HFFc6 (cell line): ENCODE measurements around the gene LMAN2L. TPM values are rescaled to one million over a fixed set of nuclear protein-coding genes. Genes with fewer than 3 reads are reported as not detected.

Source experiments
- DNase-seq: peaks from one replicate; pipeline ENCODE4 v3.0.0-alpha.2; 2018
- H3K27ac Mint-ChIP-seq: 2 replicates; pipeline ENCODE4 v1.8.0; 2020; ENCODE audit warnings: mild to moderate bottlenecking, mixed read lengths
- H3K27me3 Mint-ChIP-seq: 2 replicates; pipeline ENCODE4 v1.8.0; 2021; ENCODE audit warnings: mild to moderate bottlenecking, moderate library complexity, mixed read lengths; ENCODE audit not compliant: insufficient read depth
- H3K36me3 Mint-ChIP-seq: 2 replicates; pipeline ENCODE4 v1.8.0; 2021; ENCODE audit warnings: low read depth, mixed read lengths
- H3K4me1 Mint-ChIP-seq: 2 replicates; pipeline ENCODE4 v1.8.0; 2020; ENCODE audit warnings: low read depth, mixed read lengths
- H3K4me3 Mint-ChIP-seq: 2 replicates; pipeline ENCODE4 v1.8.0; 2020; ENCODE audit warnings: mild to moderate bottlenecking, moderate library complexity, mixed read lengths
- H3K9me3 Mint-ChIP-seq: 2 replicates; pipeline ENCODE4 v1.8.0; 2020; ENCODE audit warnings: mild to moderate bottlenecking, mixed read lengths
- total RNA-seq, 6 experiments: library from RNA; stranded (reverse); fragmentation: NEBNext Ultra II Directional; extraction: Animal tissue kit (Norgen Biotek cat#: 25700); gene quantifications; 2 replicates in 1 of 6; 3 replicates in 5 of 6; pipeline ENCODE4 v1.2.3, GENCODE V29; 2021
- TF ChIP-seq, protein P1 (sequence below): fragments of 200-600 bp; sonication (generic); IDR thresholded peaks from 2 replicates; pipeline ENCODE4 v1.5.0; 2021; ENCODE audit warnings: antibody characterized with exemption, mild to moderate bottlenecking

The LMAN2L gene
- total RNA-seq, 6 experiments from 2014 or later, result 24.3 to 27.7 (median 26.4) TPM

DNA sequence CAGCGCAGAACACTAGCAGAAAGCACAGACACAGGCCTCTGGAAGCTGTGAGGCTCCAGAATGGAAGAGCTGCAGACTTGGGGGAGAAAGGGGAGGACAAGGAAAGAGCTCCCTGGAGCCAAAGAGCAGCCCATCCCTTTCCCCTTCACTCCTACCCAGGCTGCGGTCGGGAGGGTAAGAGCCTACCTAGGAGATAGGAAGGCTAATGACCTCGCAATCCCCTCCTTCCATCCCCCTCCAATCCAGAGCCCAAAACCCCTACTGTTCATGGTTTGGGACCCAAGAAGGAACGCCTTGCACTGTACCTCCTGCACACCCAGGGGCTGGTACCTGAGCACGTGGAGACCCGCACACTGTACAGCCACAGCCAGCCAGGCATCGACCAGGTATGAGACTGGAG lies 39.8 kb downstream of the LMAN2L start:
- H3K36me3 Mint-ChIP-seq, result no peaks in the 10 kb centered on the region
- no peak overlapping the region for H3K27ac Mint-ChIP-seq

DNA sequence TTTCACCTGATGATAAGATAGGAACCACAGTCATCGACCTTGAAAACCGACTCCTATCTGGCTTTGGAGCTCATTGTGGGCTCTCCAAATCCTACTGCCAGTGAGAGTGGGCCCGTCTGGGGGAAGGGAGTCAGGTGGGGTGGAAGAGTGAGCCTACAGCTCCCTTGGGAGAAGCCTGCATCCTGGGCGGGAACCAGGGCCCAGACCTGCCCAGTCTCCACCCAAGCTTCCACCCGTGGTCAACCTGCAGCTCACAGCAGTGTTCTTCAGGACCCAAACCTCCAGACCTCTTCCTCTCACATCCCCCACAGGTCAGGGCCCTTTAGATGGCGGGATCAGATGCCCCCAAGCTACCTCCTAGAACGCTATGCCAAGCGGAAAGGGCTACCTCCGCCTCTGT lies 40.2 kb downstream of the LMAN2L start:
- no peak overlapping the region for H3K4me3 Mint-ChIP-seq
- no peaks in the 10 kb centered on the region for H3K9me3 Mint-ChIP-seq
- TF ChIP-seq, protein P1, sequence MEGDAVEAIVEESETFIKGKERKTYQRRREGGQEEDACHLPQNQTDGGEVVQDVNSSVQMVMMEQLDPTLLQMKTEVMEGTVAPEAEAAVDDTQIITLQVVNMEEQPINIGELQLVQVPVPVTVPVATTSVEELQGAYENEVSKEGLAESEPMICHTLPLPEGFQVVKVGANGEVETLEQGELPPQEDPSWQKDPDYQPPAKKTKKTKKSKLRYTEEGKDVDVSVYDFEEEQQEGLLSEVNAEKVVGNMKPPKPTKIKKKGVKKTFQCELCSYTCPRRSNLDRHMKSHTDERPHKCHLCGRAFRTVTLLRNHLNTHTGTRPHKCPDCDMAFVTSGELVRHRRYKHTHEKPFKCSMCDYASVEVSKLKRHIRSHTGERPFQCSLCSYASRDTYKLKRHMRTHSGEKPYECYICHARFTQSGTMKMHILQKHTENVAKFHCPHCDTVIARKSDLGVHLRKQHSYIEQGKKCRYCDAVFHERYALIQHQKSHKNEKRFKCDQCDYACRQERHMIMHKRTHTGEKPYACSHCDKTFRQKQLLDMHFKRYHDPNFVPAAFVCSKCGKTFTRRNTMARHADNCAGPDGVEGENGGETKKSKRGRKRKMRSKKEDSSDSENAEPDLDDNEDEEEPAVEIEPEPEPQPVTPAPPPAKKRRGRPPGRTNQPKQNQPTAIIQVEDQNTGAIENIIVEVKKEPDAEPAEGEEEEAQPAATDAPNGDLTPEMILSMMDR, result no peak
- H3K27me3 Mint-ChIP-seq, result peaks cover 7% of the 10 kb centered on the region
- H3K27ac Mint-ChIP-seq, result no peak overlapping the region
- no peaks in the 10 kb centered on the region for H3K4me1 Mint-ChIP-seq
- H3K36me3 Mint-ChIP-seq, result no peaks in the 10 kb centered on the region
- DNase-seq, result no peak

More for the DNA sequence above, 39.8 kb downstream of the LMAN2L start:
- Mint-ChIP-seq H3K27me3 (peaks cover 7% of the 10 kb centered on the region), H3K4me1 (no peaks in the 10 kb centered on the region), H3K4me3 (no peak overlapping the region), H3K9me3 (no peaks in the 10 kb centered on the region)
- TF ChIP-seq, protein P1, result no peak
- no peak for DNase-seq

DNA sequence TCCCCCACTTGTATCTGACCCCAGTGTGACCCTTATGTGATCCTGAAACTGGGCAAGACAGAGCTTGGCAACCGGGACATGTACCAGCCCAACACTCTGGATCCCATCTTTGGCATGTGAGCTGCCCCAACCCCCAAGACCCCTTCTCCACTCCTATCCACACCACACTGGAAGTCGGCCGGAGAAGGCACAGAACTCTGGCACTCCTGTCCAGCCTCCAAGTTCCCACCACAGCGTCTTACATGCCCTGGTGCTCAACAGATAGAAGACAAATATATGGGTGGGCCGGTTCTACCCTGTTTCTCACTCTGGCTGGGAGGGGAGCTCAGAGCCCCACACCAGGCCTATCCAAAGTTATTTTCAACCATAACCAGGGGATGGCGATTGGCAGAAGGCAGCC lies 40.8 kb downstream of the LMAN2L start:
- Mint-ChIP-seq H3K27me3 (peaks cover 7% of the 10 kb centered on the region), H3K36me3 (no peaks in the 10 kb centered on the region), H3K9me3 (no peaks in the 10 kb centered on the region), H3K27ac (no peak overlapping the region), H3K4me1 (no peaks in the 10 kb centered on the region), H3K4me3 (no peak overlapping the region)
- TF ChIP-seq, protein P1, result no peak
- DNase-seq, result no peak

DNA sequence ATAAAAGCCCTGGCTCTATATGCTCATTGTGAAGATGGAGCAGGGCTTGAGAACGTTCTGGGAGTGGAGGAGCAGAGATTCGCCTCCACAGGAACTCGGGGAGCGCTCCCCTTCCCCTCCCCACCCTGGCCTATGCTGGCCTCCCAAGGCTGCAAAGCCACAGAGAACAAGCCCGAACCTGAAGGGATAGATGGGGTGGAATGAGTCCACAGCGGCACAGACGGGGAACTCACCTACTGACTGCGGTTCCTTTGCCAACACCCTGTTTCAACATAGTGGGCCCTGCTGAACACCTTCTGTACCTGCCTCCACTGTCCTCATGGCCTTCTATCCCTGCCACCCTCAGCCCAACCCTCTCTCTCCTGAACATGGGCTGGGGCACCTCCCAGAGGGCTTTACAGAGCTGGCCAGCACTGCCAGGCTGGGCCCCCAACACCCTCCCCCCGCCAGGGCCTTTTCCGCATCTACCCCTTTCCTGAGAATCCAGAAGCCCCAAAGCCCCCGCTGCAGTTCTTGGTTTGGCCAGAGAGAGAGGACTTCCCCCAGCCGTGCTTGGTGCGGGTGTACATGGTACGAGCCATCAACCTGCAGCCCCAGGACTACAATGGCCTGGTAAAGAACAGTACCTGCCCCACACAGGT lies 41.5 kb downstream of the LMAN2L start:
- no peak overlapping the region for H3K27ac Mint-ChIP-seq
- TF ChIP-seq, protein P1, result no peak

DNA sequence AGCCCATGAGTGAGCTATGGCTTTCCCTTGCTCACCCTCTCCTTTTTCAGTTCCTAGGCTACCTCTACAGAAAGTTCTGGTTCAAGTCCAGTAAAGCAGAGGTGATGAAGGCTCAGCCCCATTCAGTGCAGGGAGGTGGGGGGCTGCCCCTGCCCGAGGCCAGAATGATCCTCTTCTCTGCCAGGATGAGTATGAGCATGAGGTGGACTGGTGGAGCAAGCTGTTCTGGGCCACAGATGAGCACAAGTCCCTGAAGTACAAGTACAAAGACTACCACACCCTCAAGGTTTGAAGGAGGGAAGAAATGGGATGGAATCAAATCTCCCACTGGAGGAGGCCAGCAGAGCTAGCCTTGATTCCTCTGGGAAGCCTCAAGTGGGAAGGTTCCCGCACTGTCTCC lies 42.4 kb downstream of the LMAN2L start:
- H3K36me3 Mint-ChIP-seq, result no peaks in the 10 kb centered on the region
- H3K4me3 Mint-ChIP-seq, result no peak overlapping the region
- H3K27ac Mint-ChIP-seq, result no peak overlapping the region
- no peak for DNase-seq
- H3K4me1 Mint-ChIP-seq, result no peaks in the 10 kb centered on the region
- H3K9me3 Mint-ChIP-seq, result no peaks in the 10 kb centered on the region
- TF ChIP-seq, protein P1, result no peak
- peaks cover 7% of the 10 kb centered on the region for H3K27me3 Mint-ChIP-seq

More for the DNA sequence above, 41.5 kb downstream of the LMAN2L start:
- DNase-seq, result no peak
- Mint-ChIP-seq H3K9me3 (no peaks in the 10 kb centered on the region), H3K36me3 (no peaks in the 10 kb centered on the region), H3K27me3 (peaks cover 7% of the 10 kb centered on the region), H3K4me1 (no peaks in the 10 kb centered on the region), H3K4me3 (no peak overlapping the region)

DNA sequence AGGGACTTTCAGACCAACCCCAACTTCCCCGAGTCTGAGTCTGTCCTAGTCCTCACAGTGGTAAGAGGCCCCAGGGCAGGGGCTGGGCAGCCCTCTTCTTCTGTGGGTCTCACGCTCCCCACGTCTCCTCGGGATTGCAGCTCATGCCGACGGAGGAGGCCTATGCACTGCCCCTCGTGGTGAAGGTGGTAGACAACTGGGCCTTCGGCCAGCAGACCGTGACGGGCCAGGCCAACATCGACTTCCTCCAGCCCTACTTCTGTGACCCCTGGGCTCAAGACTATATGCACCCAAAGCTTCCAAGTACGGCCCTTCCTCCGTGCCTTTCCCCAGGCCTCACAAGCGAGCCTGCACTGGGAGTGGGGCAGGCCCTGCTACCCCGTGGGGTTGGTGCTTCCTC lies 44.3 kb downstream of the LMAN2L start:
- TF ChIP-seq, protein P1, result no peak
- Mint-ChIP-seq H3K36me3 (no peaks in the 10 kb centered on the region), H3K4me1 (no peaks in the 10 kb centered on the region), H3K27ac (no peak overlapping the region), H3K27me3 (peaks cover 3% of the 10 kb centered on the region; the same call in 1 of the 2 replicates), H3K9me3 (no peaks in the 10 kb centered on the region), H3K4me3 (no peak overlapping the region)
- DNase-seq, result no peak
